Endothelial cell of umbilical vein (primary cell): ENCODE measurements around the gene ALOX5AP.

Experiments
- GATA2 ChIP-seq: IDR thresholded peaks from 2 replicates; pipeline ENCODE4 v1.7.0; 2011; ENCODE audit warnings: low read depth, mild to moderate bottlenecking, moderate library complexity, mixed read lengths, low read length; ENCODE audit not compliant: insufficient read length, insufficient read depth
- POLR2A ChIP-seq: IDR thresholded peaks from 2 replicates; pipeline ENCODE4 v1.6.1; 2012; ENCODE audit warnings: low read depth, mild to moderate bottlenecking, control low read depth, low read length
- TF ChIP-seq, protein P1 (sequence below), 2 donors: IDR thresholded peaks; 1 replicate in 1 of 2; 2 replicates in 1 of 2; pipeline ENCODE4 v1.5.1; 2011; ENCODE audit warnings: low read length in 2 of 2, mild to moderate bottlenecking in 2 of 2, moderate library complexity in 2 of 2, control low read depth in 1 of 2, inconsistent platforms in 1 of 2, low read depth in 1 of 2; ENCODE audit not compliant: insufficient read depth in 1 of 2; ENCODE audit errors: extremely low read depth in 1 of 2

DNA sequence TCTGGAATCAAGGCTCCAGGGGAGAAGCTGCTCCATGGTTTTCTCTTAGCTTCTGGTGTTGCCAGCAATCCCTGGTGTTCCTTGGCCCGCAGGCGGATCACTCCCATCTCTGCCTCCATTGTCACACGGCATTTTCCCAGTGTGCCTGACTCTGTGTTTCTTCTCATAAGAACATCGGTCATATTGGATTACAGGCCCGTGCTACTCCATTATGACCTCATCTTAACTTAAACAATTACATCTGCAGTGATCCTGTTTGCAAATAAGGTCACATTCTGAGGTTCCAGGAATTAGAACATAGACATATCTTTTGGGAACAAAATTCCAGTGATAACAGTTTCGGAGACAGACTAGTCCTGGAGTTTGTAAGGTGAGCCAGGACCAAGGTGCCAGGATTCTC is 23.5 kb upstream of the ALOX5AP start:
- TF ChIP-seq, protein P1, sequence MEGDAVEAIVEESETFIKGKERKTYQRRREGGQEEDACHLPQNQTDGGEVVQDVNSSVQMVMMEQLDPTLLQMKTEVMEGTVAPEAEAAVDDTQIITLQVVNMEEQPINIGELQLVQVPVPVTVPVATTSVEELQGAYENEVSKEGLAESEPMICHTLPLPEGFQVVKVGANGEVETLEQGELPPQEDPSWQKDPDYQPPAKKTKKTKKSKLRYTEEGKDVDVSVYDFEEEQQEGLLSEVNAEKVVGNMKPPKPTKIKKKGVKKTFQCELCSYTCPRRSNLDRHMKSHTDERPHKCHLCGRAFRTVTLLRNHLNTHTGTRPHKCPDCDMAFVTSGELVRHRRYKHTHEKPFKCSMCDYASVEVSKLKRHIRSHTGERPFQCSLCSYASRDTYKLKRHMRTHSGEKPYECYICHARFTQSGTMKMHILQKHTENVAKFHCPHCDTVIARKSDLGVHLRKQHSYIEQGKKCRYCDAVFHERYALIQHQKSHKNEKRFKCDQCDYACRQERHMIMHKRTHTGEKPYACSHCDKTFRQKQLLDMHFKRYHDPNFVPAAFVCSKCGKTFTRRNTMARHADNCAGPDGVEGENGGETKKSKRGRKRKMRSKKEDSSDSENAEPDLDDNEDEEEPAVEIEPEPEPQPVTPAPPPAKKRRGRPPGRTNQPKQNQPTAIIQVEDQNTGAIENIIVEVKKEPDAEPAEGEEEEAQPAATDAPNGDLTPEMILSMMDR (IDR thresholded peaks at IDR 0.05; ENCODE audit: extremely low read depth in 1 of 2, insufficient read depth in 1 of 2, low read depth in 1 of 2, low read length in 2 of 2): no peak
- TF ChIP-seq POLR2A: no peak
- no peak for TF ChIP-seq GATA2
